Vagina (tissue), 2 donors: ENCODE results near the gene ITM2B. TPM values are rescaled to one million over a fixed set of nuclear protein-coding genes. Genes with fewer than 3 reads are reported as not detected.

Experiments
- DNase-seq, 2 donors: peaks; one replicate each; pipeline ENCODE4 v3.0.0-alpha.2; 2017; ENCODE audit errors: extremely low spot score in 2 of 2
- H3K27ac ChIP-seq: fragments of 200-600 bp; sonication (generic); one replicate; pipeline ENCODE4 v1.5.1; 2019
- H3K27me3 ChIP-seq: fragments of 200-600 bp; sonication (generic); one replicate; pipeline ENCODE4 v1.5.1; 2019
- H3K36me3 ChIP-seq, 2 donors: fragments of 200-600 bp; sonication (generic); one replicate each; pipeline ENCODE4 v1.5.1; 2017 to 2019
- H3K4me1 ChIP-seq: fragments of 200-600 bp; sonication (generic); one replicate; pipeline ENCODE4 v1.5.1; 2019
- H3K4me3 ChIP-seq, 2 donors: fragments of 200-600 bp; sonication (generic); 1 replicate in 1 of 2; 2 replicates in 1 of 2; pipeline ENCODE4 v1.5.1; 2016 to 2019
- H3K9me3 ChIP-seq: fragments of 200-600 bp; sonication (generic); one replicate; pipeline ENCODE4 v1.5.1; 2019
- CTCF ChIP-seq, 3 experiments: fragments of 450-650 bp in 2 of 3; fragments of 200-600 bp in 1 of 3; sonication (generic) in 1 of 3; IDR thresholded peaks; one replicate each; pipeline ENCODE4 v1.5.1; 2017 to 2019; ENCODE audit warnings: antibody characterized with exemption in 3 of 3, mild to moderate bottlenecking in 2 of 3, moderate library complexity in 2 of 3
- POLR2A ChIP-seq, 2 donors: fragments of 450-650 bp; IDR thresholded peaks; one replicate each; pipeline ENCODE4 v1.6.1; 2017; ENCODE audit warnings: antibody characterized with exemption in 2 of 2, mild to moderate bottlenecking in 2 of 2, moderate library complexity in 2 of 2
- POLR2AphosphoS5 ChIP-seq, 2 donors: sonication (generic); formaldehyde crosslinking; IDR thresholded peaks; one replicate each; pipeline ENCODE4 v1.9.0; 2017; ENCODE audit warnings: antibody characterized with exemption in 2 of 2, mild to moderate bottlenecking in 2 of 2, low read depth in 1 of 2; ENCODE audit not compliant: insufficient read depth in 1 of 2
- intact Hi-C: fragments of 100-400 bp; cut with DNase I; formaldehyde crosslinking; loops from one replicate; pipeline ENCODE4 v1.15.1; 2023
- total RNA-seq: library from RNA; depleted of rRNA; stranded (reverse); fragments of >200 nt; gene quantifications from one replicate; pipeline ENCODE4 v1.2.3, GENCODE V29; 2016

Gene ITM2B
- total RNA-seq, 1 donor from 2014 or later = 475 TPM

- intact Hi-C loops = no loop called here
- H3K4me1 ChIP-seq = no peaks in the 10 kb centered on the region
- no peaks in the 10 kb centered on the region for H3K9me3 ChIP-seq
- no peaks in the 10 kb centered on the region for H3K36me3 ChIP-seq
- no peak for DNase-seq
- no peak overlapping the region for H3K4me3 ChIP-seq
- no peaks in the 10 kb centered on the region for H3K27me3 ChIP-seq
- TF ChIP-seq CTCF (IDR thresholded peaks at IDR 0.05) (no peak), POLR2AphosphoS5 (IDR thresholded peaks at IDR 0.05; ENCODE audit: insufficient read depth in 1 of 2, low read depth in 1 of 2) (no peak), POLR2A (IDR thresholded peaks at IDR 0.05) (no peak)
- H3K27ac ChIP-seq = no peak overlapping the region
Observed at GRCh38 chr13:48188601-48189000, 44.4 kb upstream of the ITM2B start.

GRCh38 chr13:48189171-48189570 is 43.8 kb upstream of the ITM2B start:
- intact Hi-C loops = no loop called here
- no peak for DNase-seq
- Histone ChIP-seq H3K4me1 (no peaks in the 10 kb centered on the region), H3K27me3 (no peaks in the 10 kb centered on the region), H3K4me3 (no peak overlapping the region), H3K9me3 (no peaks in the 10 kb centered on the region), H3K27ac (no peak overlapping the region), H3K36me3 (no peaks in the 10 kb centered on the region)
- no peak for TF ChIP-seq POLR2AphosphoS5 (IDR thresholded peaks at IDR 0.05; ENCODE audit: insufficient read depth in 1 of 2, low read depth in 1 of 2)
- no peak for TF ChIP-seq POLR2A (IDR thresholded peaks at IDR 0.05)
- TF ChIP-seq CTCF (IDR thresholded peaks at IDR 0.05) = no peak

DNA sequence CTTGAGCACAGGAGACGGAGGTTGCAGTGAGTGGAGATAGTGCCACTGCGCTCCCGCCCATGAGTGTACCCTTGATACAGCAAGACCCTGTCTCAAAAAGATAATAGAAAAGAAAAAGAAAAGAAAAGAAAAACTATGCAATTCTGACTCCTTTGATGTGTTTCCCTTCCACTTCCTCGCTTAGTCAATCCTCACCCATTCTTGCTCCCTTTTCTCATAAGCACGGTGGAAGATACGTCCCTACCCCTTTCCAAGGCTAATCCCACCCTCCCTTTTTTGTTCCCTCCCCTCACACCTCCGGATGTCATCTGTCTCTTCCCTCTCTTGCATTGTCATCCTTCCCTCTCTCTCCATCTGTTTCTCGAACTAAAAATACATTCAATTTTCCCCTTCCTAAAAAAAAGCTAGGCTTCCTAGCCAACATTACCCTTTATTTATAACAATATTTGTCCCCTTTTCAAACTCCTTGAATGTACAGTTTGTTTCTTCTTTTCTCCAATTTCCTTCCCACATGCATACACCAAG is 40.5 kb upstream of the ITM2B start:
- no peaks in the 10 kb centered on the region for H3K9me3 ChIP-seq
- no peak for DNase-seq

DNA sequence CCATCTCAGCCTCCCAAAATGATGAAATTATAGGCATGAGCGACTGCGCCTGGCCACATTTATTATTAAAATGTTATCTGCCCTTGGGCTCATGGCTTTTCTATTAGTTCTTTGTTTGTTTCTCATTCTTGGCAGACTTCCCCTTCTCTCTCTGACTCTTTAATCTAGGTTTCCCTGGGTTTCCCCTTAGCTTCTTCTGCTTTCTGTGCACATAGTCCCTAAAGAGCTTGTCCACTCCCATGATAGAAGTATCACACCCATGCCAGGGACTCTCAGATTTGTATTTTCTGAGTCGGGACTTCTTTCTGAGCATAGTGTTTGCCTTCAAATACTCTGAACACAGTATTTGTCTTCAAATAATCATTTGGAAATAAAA is 38.6 kb upstream of the ITM2B start:
- TF ChIP-seq CTCF (IDR thresholded peaks at IDR 0.05) = no peak
- no peak for TF ChIP-seq POLR2AphosphoS5 (IDR thresholded peaks at IDR 0.05; ENCODE audit: insufficient read depth in 1 of 2, low read depth in 1 of 2)
- no peak for TF ChIP-seq POLR2A (IDR thresholded peaks at IDR 0.05)
- no peaks in the 10 kb centered on the region for H3K9me3 ChIP-seq
- intact Hi-C loops = no loop called here
- H3K36me3 ChIP-seq = no peaks in the 10 kb centered on the region
- no peak for DNase-seq
- H3K27me3 ChIP-seq = no peaks in the 10 kb centered on the region
- no peak overlapping the region for H3K4me3 ChIP-seq
- H3K4me1 ChIP-seq = no peaks in the 10 kb centered on the region
- no peak overlapping the region for H3K27ac ChIP-seq

More for the DNA sequence above, 40.5 kb upstream of the ITM2B start:
- intact Hi-C loops = no loop called here
- H3K27me3 ChIP-seq = no peaks in the 10 kb centered on the region
- no peak overlapping the region for H3K27ac ChIP-seq
- TF ChIP-seq POLR2AphosphoS5 (IDR thresholded peaks at IDR 0.05; ENCODE audit: insufficient read depth in 1 of 2, low read depth in 1 of 2) = no peak
- no peak for TF ChIP-seq CTCF (IDR thresholded peaks at IDR 0.05)
- TF ChIP-seq POLR2A (IDR thresholded peaks at IDR 0.05) = no peak
- no peaks in the 10 kb centered on the region for H3K36me3 ChIP-seq
- H3K4me3 ChIP-seq = no peak overlapping the region
- no peaks in the 10 kb centered on the region for H3K4me1 ChIP-seq

DNA sequence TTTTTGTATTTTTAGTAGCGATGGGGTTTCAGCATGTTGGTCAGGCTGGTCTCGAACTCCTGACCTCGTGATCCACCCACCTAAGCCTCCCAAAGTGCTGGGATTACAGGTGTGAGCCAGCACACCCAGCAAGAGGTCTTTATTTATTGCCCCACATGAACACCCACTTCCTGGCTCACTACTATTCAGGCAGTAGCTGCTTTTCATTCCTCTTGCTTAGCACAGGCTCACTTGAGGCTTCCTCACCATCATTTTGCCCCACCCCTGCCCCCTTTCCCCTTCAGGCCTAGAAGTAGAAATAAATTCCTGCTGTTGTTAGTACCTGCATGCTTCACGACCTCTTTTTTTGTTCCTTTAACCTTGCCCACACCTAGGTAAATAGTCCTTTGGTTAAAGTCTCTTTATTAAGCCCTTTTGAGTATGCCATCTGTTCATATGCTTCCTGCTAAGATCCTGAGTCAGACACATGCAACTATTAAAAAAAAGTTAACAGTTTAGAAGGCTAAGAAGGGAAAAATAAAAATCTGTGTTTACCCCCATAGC is 33.5 kb upstream of the ITM2B start:
- no peak overlapping the region for H3K27ac ChIP-seq
- intact Hi-C loops = no loop called here
- no peaks in the 10 kb centered on the region for H3K36me3 ChIP-seq
- no peak overlapping the region for H3K4me3 ChIP-seq
- no peaks in the 10 kb centered on the region for H3K4me1 ChIP-seq
- no peak for DNase-seq
- H3K9me3 ChIP-seq = no peaks in the 10 kb centered on the region
- no peaks in the 10 kb centered on the region for H3K27me3 ChIP-seq
- no peak for TF ChIP-seq POLR2A (IDR thresholded peaks at IDR 0.05)
- TF ChIP-seq CTCF (IDR thresholded peaks at IDR 0.05) = no peak
- TF ChIP-seq POLR2AphosphoS5 (IDR thresholded peaks at IDR 0.05; ENCODE audit: insufficient read depth in 1 of 2, low read depth in 1 of 2) = no peak
